Thoracic aorta (tissue), 2 donors: Measurements from ENCODE around the gene TREX2. TPM values are rescaled to one million over a fixed set of nuclear protein-coding genes. Genes with fewer than 3 reads are reported as not detected.

Experiments
- ATAC-seq: fragments of 150-250 bp; one replicate; pipeline ENCODE4 v1.8.0; 2017; ENCODE audit warnings: low read depth; ENCODE audit not compliant: insufficient number of reproducible peaks, low FRiP score
- DNase-seq: peaks from one replicate; pipeline ENCODE4 v3.0.0-alpha.2; 2020; ENCODE audit warnings: low spot score
- H3K27ac ChIP-seq, 2 donors: fragments of 200-600 bp; sonication (generic); 1 replicate in 1 of 2; 2 replicates in 1 of 2; pipeline ENCODE4 v1.5.1; 2016; ENCODE audit warnings: mild to moderate bottlenecking in 2 of 2, moderate library complexity in 2 of 2
- H3K27me3 ChIP-seq: fragments of 200-600 bp; sonication (generic); replicated peaks from 2 replicates; pipeline ENCODE4 v1.6.0; 2016; ENCODE audit warnings: mild to moderate bottlenecking; ENCODE audit not compliant: insufficient read depth
- H3K36me3 ChIP-seq: fragments of 200-600 bp; sonication (generic); one replicate; pipeline ENCODE4 v1.5.1; 2016
- H3K4me1 ChIP-seq, 2 donors: fragments of 200-600 bp; sonication (generic); 1 replicate in 1 of 2; 2 replicates in 1 of 2; pipeline versions ENCODE4 v1.5.1 to v1.6.0; 2016; ENCODE audit warnings: low read depth in 2 of 2, mild to moderate bottlenecking in 1 of 2; ENCODE audit not compliant: control insufficient read depth in 1 of 2
- H3K4me3 ChIP-seq: fragments of 200-600 bp; sonication (generic); 2 replicates; pipeline ENCODE4 v1.5.1; 2016; ENCODE audit warnings: mild to moderate bottlenecking
- H3K9me3 ChIP-seq: fragments of 200-600 bp; sonication (generic); 2 replicates; pipeline ENCODE4 v1.5.1; 2016
- total RNA-seq, 2 donors: library from RNA; depleted of rRNA; stranded (reverse); fragments of >200 nt; gene quantifications; one replicate each; pipeline versions ENCODE4 v1.1.0 to v1.2.3, GENCODE V29; 2016
- TF ChIP-seq, protein P1 (sequence below): fragments of 200-600 bp; sonication (generic); IDR thresholded peaks from one replicate; pipeline ENCODE4 v1.5.1; 2019; ENCODE audit warnings: antibody characterized with exemption

Gene TREX2
- total RNA-seq, 2 donors from 2014 or later = 22.1 to 24.8 TPM

DNA sequence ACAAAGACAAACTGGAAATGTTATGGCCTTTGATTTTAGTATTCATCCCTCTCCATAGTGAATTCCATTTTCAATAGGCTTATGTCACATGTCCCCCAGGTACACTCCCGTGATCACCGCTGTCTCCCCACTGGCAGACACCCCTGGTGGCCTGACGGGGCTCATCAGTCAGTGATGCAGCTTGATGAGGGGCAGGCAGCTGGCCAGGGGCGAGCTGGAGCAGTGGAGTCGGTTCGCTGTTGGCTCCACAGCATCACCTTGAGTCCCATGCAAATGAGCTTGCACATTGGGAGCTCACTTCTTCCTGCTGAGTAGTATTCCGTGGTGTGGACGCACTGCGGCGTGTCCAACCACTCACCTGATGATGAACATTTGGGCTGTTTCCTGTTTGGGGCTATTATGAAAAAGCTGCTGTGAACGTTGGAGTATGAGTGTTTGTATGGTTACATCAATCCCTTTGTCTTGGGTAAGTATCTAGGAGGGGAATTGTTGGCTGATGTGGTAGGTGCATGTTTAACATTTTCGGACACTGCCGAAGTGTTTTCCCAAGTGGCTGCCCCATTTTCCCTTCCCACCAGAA, 5.2 kb downstream of the TREX2 start:
- TF ChIP-seq, protein P1, sequence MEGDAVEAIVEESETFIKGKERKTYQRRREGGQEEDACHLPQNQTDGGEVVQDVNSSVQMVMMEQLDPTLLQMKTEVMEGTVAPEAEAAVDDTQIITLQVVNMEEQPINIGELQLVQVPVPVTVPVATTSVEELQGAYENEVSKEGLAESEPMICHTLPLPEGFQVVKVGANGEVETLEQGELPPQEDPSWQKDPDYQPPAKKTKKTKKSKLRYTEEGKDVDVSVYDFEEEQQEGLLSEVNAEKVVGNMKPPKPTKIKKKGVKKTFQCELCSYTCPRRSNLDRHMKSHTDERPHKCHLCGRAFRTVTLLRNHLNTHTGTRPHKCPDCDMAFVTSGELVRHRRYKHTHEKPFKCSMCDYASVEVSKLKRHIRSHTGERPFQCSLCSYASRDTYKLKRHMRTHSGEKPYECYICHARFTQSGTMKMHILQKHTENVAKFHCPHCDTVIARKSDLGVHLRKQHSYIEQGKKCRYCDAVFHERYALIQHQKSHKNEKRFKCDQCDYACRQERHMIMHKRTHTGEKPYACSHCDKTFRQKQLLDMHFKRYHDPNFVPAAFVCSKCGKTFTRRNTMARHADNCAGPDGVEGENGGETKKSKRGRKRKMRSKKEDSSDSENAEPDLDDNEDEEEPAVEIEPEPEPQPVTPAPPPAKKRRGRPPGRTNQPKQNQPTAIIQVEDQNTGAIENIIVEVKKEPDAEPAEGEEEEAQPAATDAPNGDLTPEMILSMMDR = no peak
- ATAC-seq = no peak
- Histone ChIP-seq H3K27me3 (no peaks in the 10 kb centered on the region), H3K36me3 (no peaks in the 10 kb centered on the region), H3K4me3 (no peak overlapping the region), H3K27ac (no peak overlapping the region), H3K9me3 (no peaks in the 10 kb centered on the region), H3K4me1 (no peaks in the 10 kb centered on the region)
- DNase-seq = no peak

DNA sequence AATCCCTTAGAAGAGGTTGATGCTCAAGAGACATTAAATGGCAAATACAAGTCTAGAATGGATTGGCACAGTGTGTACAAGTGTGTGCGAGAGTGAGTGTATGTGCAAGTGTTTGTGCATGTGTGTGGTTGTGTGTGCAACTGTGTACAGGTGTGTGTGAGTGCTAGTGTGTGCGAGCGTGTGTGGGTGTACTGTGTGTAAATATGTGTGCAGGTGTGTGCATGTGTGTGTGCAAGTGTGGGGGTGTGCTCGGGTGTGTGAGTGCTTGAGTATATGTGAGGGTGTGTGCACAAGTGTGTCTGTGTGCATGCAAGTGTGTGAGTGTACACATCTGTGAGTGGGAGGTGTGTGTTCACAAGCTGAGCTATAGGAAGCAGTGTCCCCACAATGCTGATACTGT, 5.9 kb downstream of the TREX2 start:
- TF ChIP-seq, protein P1 = no peak
- ATAC-seq = no peak
- H3K9me3 ChIP-seq = no peaks in the 10 kb centered on the region
- no peak overlapping the region for H3K4me3 ChIP-seq
- H3K36me3 ChIP-seq = no peaks in the 10 kb centered on the region
- DNase-seq = no peak
- no peaks in the 10 kb centered on the region for H3K4me1 ChIP-seq
- H3K27me3 ChIP-seq = no peaks in the 10 kb centered on the region
- H3K27ac ChIP-seq = no peak overlapping the region

DNA sequence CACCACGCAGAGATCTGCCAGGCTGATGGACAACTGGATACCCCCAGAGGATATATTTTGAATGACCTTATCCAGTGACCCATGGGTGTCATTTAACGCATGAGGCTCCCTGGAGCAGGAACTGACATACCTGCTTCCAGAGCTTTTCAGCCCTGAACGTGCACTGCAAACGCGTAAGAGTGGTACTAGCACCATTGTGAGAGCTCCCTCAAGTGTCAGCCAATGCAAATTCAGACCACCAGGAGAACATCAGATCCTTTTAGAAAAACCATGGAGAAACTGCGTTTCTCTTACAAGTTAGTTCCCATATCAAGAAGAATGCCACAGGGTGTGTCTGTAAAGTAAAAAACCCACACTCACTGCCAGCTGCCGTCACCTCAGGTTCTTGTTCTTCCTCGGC, 7.3 kb downstream of the TREX2 start:
- TF ChIP-seq, protein P1 = peak; percentile 23
- no peaks in the 10 kb centered on the region for H3K9me3 ChIP-seq
- H3K27ac ChIP-seq = no peak overlapping the region
- H3K4me3 ChIP-seq = no peak overlapping the region
- H3K4me1 ChIP-seq = no peaks in the 10 kb centered on the region
- no peaks in the 10 kb centered on the region for H3K27me3 ChIP-seq
- ATAC-seq (no peak), DNase-seq (no peak)
- no peaks in the 10 kb centered on the region for H3K36me3 ChIP-seq

DNA sequence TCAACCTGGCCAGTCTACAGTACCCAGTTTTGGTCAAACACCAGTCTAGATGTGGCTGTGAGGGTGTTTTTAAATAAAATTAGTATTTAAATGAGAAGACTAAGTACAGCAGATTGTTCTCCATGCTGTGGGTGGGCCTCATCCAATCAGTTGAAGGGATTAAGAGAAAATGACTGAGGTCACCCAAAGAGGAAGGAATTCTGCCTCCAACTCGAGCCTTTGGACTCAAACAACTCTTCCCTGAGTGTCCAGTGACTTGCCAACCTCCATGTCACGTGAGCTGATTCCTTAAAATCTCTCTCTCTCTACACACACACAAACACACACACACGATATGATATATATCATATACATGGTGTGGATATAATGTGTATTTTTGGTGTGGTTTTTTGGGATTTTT, 10.0 kb downstream of the TREX2 start:
- Histone ChIP-seq H3K27ac (no peak overlapping the region), H3K9me3 (no peaks in the 10 kb centered on the region), H3K27me3 (no peaks in the 10 kb centered on the region), H3K4me3 (no peak overlapping the region), H3K4me1 (no peaks in the 10 kb centered on the region), H3K36me3 (no peaks in the 10 kb centered on the region)
- TF ChIP-seq, protein P1 = no peak
- DNase-seq = no peak
- no peak for ATAC-seq

DNA sequence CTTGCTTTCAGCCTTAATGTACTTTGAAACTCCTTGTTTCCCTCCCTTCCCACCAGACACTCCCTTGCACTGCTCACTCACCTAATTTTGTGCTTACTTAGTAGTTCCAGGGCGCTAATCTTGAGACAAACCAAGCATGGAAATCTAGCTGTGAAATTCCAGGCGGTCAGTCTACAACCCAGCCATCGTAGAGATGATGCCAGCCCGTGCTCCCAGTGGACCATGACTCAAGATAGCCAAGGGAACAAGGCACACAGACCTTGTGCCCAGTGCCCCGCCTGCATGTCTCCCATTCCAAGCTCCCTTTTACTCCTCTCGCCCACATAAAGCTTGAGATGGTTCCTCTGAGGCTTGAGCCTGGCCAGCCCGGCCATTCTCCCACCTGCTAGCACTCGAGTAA, 11.1 kb downstream of the TREX2 start:
- Histone ChIP-seq H3K27ac (no peak overlapping the region), H3K36me3 (no peaks in the 10 kb centered on the region), H3K4me1 (no peaks in the 10 kb centered on the region), H3K4me3 (no peak overlapping the region), H3K9me3 (no peaks in the 10 kb centered on the region), H3K27me3 (no peaks in the 10 kb centered on the region)
- DNase-seq (no peak), ATAC-seq (no peak)
- TF ChIP-seq, protein P1 = no peak
